ENCODE measurements around the gene BRK1. TPM values are rescaled to one million over a fixed set of nuclear protein-coding genes. Genes with fewer than 3 reads are reported as not detected.
"Not testable (repeated sequence)": the region's sequence is repeated elsewhere in the genome, so short reads cannot be mapped to it uniquely, and the experiment has no call there.

Gene BRK1
- total and polyA plus RNA-seq, 10 of the 15 experiments (the other 5 are each of a cell fraction or from before 2014, with no cell fraction given) = 97.8 to 457 (median 203) TPM

DNA sequence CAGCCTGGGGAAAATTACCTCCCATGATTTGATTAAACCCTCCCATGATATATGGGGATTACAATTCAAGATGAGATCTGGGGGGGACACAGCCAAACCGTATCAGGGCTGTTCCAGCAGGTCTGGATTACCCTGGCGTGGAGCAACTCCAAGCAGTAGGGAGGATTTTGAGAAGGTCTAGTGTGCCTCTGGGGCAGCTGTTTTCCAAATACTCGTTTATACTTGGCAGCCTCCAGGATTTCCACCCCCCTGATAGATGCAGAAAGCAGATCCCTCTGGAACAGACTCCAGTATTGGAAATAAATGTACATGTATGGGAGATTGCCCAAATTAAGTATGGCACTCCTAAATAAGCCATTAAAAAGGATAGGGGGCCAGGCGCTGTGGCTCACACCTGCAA is 41.6 kb downstream of the BRK1 start:
- no peak overlapping the region for H3K4me2 ChIP-seq (ENCODE audit: control insufficient read depth, insufficient read depth)
- in situ Hi-C loops (cut with MboI) = no loop called here
- TF ChIP-seq ZSCAN29 (IDR thresholded peaks at IDR 0.05) (no peak), EED (IDR thresholded peaks at IDR 0.05; ENCODE audit: low read depth) (no peak), KDM1A (IDR thresholded peaks at IDR 0.05; ENCODE audit: borderline replicate concordance) (no peak)
- TF ChIP-seq, protein P1, sequence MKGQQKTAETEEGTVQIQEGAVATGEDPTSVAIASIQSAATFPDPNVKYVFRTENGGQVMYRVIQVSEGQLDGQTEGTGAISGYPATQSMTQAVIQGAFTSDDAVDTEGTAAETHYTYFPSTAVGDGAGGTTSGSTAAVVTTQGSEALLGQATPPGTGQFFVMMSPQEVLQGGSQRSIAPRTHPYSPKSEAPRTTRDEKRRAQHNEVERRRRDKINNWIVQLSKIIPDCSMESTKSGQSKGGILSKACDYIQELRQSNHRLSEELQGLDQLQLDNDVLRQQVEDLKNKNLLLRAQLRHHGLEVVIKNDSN (IDR thresholded peaks at IDR 0.05; ENCODE audit: borderline replicate concordance, extremely low read length, insufficient read depth, low read depth, low read length) = no peak
- intact Hi-C loops (cut with micrococcal nuclease; ENCODE audit: unreplicated experiment) = no loop called here
- no peak for ATAC-seq
- ChIA-PET SMC1A (ENCODE audit: uncharacterized antibody, unreplicated experiment) (no interaction called here), CTCF (no interaction called here), RAD21 (ENCODE audit: unreplicated experiment) (no interaction called here), POLR2A (no interaction called here)
- H4K20me1 ChIP-seq (ENCODE audit: control insufficient read depth, insufficient read depth) = no peaks in the 10 kb centered on the region
- H3K27ac ChIP-seq (ENCODE audit: control insufficient read depth, insufficient read depth) = no peak overlapping the region
- BruUV-seq (replicated peaks) = no TSS peak
- H3K27me3 ChIP-seq (replicated peaks in 1 of 2; ENCODE audit: control insufficient read depth in 2 of 2, insufficient read depth in 2 of 2, low read length in 1 of 2) = no peaks in the 10 kb centered on the region
- H3K79me2 ChIP-seq (ENCODE audit: control insufficient read depth, insufficient read depth, low read length) = no peaks in the 10 kb centered on the region
- H3K4me3 ChIP-seq = no peak overlapping the region
- H3K9me3 ChIP-seq (replicated peaks; ENCODE audit: control insufficient read depth, insufficient read depth, low read length) = no peaks in the 10 kb centered on the region; the same call in 2 of the 3 replicates
- no peak overlapping the region for H3K9ac ChIP-seq (ENCODE audit: control insufficient read depth, insufficient read depth, low read length)
- H2AFZ ChIP-seq (ENCODE audit: control insufficient read depth, low read depth, low read length) = no peak overlapping the region
- WGBS (ENCODE audit: insufficient coverage, insufficient replicate concordance, low lambda C conversion rate, missing lambda C conversion rate) = 84% methylated on average over 4 of the region's 4 CpGs
- peaks cover under 1% of the 10 kb centered on the region; the same call in 1 of the 2 replicates for H3K4me1 ChIP-seq (ENCODE audit: control insufficient read depth, insufficient read depth, low read length)
- no peak for FAIRE-seq
- H3K36me3 ChIP-seq (ENCODE audit: control insufficient read depth in 2 of 2, insufficient read depth in 2 of 2, low read length in 1 of 2) = peaks cover 0 to 6% of the 10 kb centered on the region in 2 experiments; a peak in 3 of 4 replicates
- DNase-seq (ENCODE audit: low read depth, low spot score) = no peak

DNA sequence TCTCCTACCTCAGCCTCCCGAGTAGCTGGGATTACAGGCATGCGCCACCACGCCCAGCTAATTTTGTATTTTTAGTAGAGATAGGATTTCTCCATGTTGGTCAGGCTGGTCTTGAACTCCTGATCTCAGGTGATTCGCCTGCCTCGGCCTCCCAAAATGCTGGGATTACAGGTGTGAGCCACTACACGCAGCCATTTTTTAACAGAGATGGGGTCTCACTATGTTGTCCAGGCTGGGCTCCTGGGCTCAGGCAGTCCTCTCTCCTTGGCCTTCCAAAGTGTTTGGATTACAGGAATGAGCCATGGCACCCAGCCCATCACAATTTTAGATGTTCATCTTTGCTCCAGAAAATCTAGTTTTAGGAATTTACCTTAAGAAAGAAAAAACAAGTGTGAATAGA is 43.1 kb downstream of the BRK1 start:
- intact Hi-C loops (cut with micrococcal nuclease; ENCODE audit: unreplicated experiment); CTCF ChIA-PET; RAD21 ChIA-PET (ENCODE audit: unreplicated experiment); H3K9ac ChIP-seq (ENCODE audit: control insufficient read depth, insufficient read depth, low read length); in situ Hi-C loops (cut with MboI); H4K20me1 ChIP-seq (ENCODE audit: control insufficient read depth, insufficient read depth); H3K9me3 ChIP-seq (replicated peaks; ENCODE audit: control insufficient read depth, insufficient read depth, low read length); H3K27me3 ChIP-seq (replicated peaks in 1 of 2; ENCODE audit: control insufficient read depth in 2 of 2, insufficient read depth in 2 of 2, low read length in 1 of 2); H3K4me2 ChIP-seq (ENCODE audit: control insufficient read depth, insufficient read depth); H3K4me1 ChIP-seq (ENCODE audit: control insufficient read depth, insufficient read depth, low read length); H3K36me3 ChIP-seq (ENCODE audit: control insufficient read depth in 2 of 2, insufficient read depth in 2 of 2, low read length in 1 of 2); H3K79me2 ChIP-seq (ENCODE audit: control insufficient read depth, insufficient read depth, low read length); BruUV-seq (replicated peaks); ATAC-seq; H3K4me3 ChIP-seq; FAIRE-seq; H2AFZ ChIP-seq (ENCODE audit: control insufficient read depth, low read depth, low read length); H3K27ac ChIP-seq (ENCODE audit: control insufficient read depth, insufficient read depth); DNase-seq (ENCODE audit: low read depth, low spot score); SMC1A ChIA-PET (ENCODE audit: uncharacterized antibody, unreplicated experiment): not testable (repeated sequence)
- 99% methylated on average over 6 of the region's 6 CpGs for WGBS (ENCODE audit: insufficient coverage, insufficient replicate concordance, low lambda C conversion rate, missing lambda C conversion rate)
- POLR2A ChIA-PET = interaction anchor here (0.6 kb wide), 1 partner anchor 97 kb away, joined by 3 read pairs; no protein-coding TSS in a partner anchor

Measured in GM12878 (cell line).